NCI-H345 treated with DMSO at 0.1 percent for 48 hours (cell line): ENCODE measurements around the gene ENPP1.

Experiments
- DNase-seq: peaks from one replicate; lab custom pipeline; 2025; ENCODE audit not compliant: unreplicated experiment; lab: John Stamatoyannopoulos, UW

Gene ENPP1

DNA sequence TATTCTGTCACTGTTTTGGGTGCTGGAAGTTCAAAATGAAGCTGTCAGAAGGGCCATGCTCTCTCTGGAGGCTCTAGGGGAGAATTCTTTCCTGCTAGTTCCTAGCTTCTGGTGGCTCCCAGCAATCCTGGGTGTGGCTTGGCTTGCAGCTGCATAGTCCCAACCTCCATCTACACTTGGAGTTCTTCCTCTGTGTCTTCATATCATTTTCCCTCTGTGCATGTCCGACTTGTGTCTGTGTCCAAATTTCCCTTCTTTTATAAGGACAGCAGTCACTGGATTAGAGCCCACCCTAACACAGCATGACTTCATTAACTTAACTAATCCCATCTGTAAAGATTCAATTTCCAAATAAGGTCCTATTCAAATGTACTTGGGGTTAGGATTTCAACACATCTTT, 23.3 kb upstream of the ENPP1 start:
- DNase-seq = no peak

DNA sequence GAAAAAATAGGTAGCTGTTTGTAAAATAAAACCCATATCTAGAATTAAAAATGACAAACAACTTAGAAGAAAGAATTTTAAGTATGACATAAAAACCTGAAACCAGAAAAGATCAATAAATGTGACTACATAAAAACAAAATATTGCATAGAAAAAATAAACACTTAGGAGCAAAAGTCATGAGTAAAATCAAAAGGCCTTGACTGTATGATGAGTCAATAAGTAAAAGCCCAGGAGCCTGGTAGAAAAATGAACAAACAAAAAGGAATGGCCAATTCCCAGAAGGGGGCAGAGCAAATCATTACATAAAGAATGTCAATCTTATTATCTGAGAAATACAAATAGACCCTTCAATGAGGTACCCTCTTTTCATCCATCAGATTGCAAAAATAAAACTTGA, 20.7 kb upstream of the ENPP1 start:
- DNase-seq = no peak

DNA sequence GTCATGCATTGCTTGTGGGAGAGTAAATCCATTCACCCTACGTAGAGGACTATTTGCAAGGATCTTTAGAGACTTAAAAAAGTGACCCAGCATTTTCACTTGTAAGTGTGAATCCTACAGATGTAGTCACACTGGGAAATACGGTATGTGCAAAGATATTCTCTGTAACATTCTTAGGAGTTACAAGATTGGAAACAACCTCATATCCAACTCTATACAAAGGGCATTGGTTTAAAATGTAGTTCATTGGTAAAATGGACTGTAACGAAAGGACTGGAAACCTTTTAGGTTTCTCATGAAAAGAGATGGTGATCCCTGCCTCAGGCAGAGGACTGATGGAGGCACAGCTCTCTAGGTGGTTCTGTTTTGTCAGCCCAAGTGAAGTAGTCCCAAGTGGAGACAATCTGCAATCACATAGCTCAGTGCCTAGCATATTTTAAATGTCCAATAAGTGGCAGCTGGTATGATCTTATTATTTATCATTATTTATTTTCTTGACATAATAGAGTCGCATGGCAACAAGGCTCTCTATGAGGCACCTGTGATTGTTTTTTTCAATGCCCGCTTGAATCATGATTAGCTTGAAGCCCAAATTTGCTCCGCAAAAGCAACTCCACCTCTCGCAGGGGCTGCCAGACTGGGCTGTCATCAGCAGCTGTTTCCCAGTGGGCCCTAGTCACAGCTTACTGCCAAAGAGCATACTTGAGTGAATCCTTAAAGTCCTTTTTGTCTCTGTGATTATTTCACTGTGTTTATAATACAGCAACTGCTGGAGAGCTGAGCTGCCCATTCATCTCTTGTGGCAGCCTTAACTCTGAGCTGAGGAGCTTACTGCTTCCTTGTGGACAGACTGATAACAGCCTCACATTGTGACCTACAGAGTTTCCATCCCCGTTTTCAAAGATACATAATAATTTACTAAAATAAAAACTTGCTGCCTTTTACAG, 19.8 kb upstream of the ENPP1 start:
- peak; percentile 35 for DNase-seq

DNA sequence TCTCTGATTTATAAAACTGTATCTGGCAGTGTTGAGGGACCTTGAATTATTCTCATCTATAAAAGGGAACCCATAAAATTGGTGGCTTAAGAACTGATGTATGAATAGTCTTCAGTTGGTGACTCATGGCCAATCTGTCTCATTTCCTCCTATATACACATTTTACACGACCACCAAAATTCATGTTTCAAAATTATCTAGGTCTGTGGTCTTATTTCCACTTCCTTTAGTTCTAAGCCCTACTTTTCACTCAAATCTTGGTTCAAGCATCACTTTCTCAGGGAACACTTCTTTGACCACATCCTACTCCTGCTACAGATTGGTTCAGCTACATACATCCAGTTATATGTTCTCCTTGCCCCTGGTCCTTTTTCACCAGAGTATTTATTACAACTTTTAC, 18.6 kb upstream of the ENPP1 start:
- DNase-seq = no peak

DNA sequence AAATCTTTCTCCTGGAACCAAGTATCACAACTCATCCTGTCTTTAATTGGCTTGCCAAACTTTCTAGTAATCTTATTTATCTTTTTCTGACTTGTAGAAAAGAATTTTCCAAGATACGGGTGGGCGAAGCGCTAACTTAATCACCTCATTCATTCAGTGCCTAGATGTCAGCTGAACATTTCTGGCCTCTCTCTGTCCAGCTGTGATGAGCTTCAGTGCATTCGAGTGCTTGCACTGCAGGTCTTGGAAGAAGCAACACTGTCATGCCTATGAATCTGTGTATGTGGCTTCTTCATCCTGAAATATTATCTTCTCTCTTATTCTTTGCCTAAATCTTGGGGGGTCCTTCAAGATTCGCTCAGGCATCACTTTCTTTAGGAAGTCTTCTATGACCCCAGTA, 16.3 kb upstream of the ENPP1 start:
- DNase-seq = no peak

DNA sequence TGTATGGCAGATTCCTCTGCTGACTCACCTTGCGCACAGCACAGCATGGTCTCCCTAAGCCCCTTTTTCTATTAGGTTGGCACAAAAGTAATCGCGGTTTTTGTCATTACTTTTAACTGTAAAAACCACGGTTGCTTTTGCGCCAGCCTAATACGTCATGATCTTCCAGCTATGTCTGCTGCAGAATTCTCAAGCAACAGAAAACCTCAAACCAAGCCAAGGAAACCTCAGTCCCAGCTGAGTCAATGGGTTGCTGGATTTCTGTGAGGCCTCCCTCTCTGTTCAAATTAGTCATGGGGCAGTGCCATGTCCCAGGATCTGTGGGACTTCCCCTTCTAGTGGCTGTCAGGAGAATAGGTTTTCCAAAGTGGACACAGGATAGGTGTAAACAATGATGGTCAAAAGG, 15.7 kb upstream of the ENPP1 start:
- no peak for DNase-seq

DNA sequence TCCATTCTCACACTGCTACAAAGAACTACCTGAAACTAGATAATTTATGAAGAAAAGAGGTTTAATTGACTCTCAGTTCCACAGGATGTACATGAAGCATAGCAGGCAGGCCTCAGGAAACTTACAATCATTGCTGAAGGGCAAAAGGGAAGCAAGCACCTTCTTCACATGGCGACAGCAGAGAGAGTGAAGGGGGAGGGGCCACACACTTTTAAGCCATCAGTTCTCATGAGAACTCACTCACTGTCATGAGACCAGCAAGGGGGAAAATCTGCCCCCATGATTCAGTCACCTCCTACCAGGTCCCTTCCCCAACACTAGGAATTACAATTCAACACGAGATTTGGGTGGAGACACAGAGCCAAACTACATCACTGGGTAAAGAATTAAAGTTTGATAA, 12.5 kb upstream of the ENPP1 start:
- DNase-seq = no peak

DNA sequence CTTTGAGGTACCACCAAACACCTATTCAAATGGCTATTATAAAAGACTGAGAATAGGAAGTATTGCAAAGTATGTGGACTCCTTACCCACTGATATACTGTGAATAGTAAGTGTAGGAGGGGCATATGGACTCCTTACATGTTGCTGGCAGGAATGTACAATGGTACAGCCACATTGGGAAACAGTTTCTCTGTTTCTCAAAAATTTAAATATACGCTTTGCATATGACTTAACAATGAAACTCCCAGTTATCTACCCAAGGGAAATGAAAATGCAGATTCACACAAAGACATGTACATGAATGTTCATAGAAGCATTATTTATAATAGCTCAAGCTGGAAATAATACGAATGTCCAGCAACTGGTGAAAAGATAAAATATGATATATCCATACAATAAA, 5.5 kb upstream of the ENPP1 start:
- DNase-seq = no peak

DNA sequence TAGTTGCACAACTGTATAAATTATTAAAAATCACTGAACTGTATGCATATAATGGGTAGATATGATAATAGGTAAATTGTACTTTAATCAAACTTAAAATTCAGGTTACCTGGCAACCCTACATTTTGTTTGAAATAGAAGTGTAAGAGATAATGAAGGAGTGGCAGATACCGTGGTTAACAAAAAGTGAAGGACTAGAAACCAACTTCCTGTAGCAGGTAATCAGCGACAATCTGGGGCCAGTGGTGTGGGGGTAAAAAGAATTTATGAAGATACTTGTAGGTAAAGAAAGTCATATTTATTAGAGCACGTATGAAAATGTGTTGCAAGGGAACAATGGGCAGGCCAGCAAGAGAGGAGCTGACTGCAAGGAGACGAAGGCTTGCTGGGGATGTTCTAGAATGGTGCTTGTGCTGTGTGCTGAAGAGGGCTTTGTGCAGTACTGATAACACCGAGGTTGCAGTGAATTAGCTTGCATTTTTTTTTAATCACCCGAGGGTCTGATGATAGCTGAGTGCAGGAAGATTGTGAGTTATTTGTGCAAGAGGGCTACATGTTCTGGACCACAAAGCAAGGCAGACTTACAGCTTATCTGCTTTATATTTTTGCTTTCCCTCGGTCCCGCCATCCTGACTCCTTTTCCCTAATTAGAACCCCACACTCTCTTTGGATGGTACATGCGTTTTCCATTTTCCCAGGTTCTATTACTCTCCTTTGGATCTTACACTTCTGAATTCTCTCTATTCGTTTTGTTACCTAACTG, 4.6 kb upstream of the ENPP1 start:
- DNase-seq = no peak

DNA sequence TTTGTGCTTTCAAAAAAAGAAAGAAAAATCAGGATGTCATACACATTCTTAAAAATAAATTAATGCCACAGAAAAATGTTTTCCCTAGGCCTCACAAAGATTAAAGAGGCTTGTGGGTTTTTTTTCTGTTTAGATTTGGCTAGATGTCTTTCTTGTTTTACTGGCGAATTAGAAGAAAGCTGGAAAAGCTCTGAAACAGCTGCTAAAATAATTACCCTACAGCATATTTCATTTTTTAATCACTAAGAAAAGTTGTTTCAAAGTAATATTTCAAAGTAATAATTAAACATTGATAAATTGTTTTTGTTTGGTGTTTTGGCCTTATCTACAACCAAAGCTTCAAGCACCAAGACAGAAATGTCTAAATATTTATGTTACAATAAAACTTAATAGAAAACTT, 3.7 kb upstream of the ENPP1 start:
- no peak for DNase-seq

DNA sequence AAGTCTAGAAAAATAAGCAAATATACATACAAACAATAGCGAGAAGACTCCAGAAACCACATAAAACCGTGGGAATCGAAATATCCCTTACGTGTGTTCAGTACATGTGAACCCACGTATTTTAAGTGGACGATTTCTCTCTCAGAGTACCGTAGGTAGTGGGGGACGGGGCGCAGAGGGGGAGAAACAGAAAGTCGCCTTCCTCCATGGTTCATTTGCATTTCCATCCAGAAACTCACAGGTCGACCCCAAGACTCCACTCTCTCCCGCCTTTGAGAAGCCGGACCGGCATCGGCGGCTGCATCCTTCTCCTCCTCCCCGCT, 538 bp upstream of the ENPP1 start:
- DNase-seq = no peak

DNA sequence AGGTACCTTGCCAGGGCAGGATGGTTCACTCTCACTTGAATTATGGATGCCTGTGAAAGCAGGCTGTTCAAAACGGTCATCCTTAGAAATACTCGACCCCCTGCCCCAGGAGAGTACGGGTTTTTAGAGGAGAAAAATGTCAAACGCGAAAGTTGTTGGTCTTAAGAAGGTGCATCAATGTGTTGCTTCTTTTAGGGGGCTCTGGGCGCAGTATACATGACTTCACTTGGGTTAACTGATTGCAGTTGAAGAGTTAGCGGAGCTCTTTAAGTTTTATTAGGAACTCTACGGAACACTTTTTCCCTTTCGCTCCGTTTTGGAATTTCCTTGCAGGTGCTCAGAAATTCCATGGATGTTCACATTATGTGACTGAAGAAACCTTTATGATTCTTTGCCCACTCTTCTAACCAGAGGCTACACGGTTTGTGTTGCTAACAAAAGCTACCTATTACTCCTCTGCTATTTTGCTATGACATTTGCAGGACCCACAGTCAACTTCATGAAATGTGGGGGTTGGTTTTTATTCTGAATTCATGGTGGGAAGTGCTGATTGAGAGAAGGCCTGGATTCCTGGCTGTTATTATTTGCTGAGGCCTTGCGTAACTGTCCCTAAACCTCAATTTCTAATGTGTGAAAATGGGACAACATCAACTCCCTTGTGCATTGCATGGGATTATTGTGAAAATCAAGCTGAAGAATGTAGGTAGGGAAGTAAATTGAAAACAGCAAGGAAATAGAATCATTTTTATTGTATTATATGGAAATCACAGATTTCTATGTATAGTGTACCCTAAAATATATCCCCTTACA, 845 bp downstream of the ENPP1 start:
- DNase-seq = no peak

DNA sequence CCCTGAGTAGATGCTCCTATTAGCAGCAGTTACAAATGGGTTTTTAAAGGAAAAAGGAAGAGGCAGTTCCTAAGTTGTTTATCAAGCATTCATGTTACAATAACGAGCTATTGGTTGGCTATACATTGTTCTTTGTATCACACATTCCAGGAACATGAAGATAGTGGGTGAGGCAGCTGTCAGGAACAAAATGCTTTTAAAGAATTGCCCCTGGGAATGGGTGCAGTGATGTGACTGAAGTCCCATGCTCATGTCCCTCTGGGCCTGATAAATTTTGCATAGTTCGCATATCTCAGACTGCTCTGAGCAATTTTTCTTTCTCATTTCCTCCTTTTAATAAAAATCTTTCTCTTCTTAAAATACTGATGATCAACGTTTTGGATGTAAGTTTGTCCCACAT, 3.7 kb downstream of the ENPP1 start:
- DNase-seq = no peak

DNA sequence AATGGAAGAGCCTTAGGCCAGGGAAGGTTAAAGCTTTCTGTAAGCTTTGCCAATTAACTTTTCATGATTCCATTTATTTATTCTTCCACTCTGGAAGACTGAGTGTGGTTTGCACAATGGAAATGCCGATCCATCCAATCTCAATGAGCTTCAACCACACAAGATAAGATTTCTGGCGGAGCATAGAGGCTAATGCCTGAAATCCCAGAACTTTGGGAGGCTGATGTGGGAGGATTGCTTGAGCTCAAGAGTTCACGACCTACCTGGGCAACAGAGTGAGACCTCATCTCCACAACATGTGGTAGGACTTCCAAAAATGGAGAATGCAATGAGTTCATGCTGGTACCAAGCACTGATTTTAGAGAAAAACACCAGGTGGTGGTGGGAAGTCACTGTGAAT, 6.2 kb downstream of the ENPP1 start:
- no peak for DNase-seq

DNA sequence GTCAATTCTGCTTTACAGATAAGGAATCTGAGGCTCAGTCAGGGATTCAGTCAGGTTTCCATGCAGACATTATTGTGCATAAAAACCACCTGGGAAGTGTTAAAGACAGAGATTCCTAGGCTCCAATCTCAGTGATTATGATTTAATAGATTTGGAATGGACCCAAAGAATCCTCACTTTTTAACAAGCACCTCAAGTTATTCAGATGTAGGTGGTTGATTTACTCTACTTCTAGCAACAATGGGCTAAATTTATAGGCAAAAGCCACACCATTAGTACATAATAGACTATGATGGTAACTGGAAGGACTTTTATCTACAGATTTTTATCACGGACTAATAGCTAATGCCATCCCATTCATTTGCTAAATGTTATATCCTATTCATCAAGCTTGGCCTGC, 9.0 kb downstream of the ENPP1 start:
- DNase-seq = no peak

DNA sequence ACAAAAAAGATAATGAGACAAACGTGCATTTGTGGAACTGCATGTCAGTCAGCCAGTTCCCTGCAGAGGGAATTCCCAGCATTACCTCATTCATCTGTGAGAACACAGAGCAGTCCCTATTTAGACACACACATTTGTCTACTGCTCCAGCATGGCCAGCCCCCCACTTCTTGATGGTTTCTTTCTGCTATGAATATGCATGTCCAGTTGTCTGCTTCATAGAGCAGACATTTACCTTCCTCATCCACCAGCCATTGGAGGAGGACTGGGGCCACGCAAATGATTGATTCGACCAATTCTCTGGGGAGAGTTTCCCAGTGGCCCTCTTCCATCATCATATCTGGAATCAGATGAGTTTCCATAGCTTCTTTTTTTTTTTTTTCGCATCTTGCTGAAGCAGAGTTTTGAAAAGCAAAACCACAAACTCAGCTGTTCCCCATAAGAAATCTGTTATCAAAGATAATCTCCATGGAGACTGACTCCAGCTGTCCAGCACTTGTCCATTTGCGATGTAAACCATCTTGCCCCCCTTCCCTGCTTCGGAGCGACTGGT, 11.8 kb downstream of the ENPP1 start:
- no peak for DNase-seq

DNA sequence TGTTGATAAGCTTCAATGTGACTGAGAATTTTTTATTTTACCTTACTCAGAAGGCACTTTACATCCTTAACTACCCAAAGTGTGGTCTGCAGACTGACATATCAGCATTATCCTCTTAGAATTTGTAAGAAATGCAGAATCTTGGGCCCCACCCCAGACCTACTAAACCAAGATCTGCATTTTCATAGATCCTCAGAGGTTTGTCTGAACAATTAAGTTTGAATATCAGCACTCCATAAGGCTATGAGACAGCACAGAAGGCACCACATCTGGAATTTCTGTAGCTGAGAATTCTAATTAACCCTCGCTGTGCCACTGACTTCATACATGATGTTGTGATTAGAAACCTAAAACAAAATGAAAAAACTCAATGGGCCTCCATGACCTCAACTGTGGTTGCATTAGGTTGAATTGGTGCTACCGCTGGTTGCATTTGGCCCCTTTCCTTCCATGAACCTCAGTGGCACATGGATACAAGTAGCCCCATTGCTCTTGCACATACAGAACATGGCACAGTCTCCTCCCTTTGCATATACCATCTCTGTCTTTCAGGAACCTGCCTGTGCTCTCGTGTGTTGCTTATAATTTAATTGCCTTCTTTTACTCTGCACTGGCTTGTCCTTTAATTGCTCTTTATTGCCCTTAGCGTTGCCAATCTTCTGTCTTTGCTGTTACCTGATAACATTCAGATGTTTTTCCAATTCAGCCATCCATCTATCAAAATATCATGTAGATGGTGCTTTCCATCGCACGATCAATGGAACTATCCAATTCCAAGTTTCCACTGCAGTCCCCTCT, 13.4 kb downstream of the ENPP1 start:
- no peak for DNase-seq

DNA sequence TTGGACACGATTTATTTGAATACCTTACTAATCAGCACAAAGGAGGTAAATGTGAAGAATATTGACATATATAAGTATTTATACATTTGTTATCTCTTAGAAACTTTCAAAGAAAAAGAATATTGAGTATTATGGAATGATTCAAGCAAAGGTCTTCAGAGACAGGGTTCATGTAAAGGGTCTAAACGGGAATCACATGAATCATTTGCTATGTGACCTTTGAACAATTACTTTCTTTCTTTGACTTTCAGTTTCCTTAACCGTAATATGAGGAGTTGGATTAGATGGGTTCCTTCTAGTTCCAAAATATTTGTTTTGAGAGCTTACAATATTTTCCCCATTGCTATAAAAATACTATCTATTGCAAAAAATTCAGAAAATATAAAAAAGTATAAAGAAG, 14.3 kb downstream of the ENPP1 start:
- DNase-seq = no peak

DNA sequence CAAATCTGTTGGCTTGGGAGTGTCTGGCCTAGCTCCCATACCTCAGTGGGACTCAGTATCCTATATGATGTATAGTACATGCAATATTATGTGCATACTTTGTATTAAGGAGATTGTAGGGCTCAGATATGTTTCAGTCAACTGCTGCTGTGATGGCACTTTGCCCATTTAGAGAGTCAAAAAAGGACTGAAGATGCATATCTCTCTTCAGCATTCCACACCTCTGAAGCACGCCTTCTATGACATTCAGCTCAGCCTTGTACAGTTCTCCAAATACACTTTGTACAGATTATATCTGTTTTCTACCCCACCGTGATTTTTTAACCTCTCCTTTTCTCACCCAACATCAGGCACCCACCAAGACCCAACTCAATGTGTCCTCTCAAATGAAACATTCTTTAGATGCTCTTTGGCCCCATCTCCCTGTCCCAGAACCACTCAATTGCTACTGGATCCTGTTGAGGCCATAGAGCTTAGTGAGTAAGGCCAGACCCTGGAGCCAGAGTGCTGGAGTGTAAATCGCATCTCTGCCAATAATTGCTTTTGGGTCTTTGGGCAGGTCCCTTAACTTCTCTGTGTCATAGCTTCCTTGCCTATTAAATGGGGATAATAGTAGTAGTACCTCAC, 15.6 kb downstream of the ENPP1 start:
- DNase-seq = no peak

DNA sequence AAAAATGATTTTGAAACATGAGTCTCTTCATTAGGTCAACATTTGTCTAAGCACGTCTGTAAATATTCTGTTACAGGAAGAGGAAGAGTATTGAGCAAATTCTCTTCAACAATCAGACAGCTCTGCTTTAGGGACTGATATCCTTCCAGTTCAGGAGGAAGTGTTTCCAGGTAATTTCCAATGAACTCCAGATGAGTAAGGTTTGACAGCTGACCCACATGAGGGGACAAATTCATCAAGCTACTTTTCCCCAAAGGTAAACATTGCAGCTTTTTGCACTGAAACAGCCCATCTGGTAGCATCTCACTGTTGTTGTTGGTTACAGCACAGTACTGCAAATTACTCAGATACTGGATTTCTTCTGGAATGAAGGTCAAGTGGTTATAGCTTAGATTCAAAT, 18.1 kb downstream of the ENPP1 start:
- DNase-seq = no peak
